OCI-LY7 (cell line): ENCODE results near the gene CARD10. TPM values are rescaled to one million over a fixed set of nuclear protein-coding genes. Genes with fewer than 3 reads are reported as not detected.
A peak's percentile ranks its signal among the peaks of the same experiment; 100 is the strongest.

Experiments used
- BruUV-seq: library from RNA; stranded (reverse); fragments of 400-500 nt; replicated peaks from 2 replicates; lab custom pipeline; 2021; lab: Mats Ljungman, UMichigan
- CTCF ChIA-PET: fragments of 300-600 bp; sonication (Branson Sonifier 250); formaldehyde crosslinking; loops from one replicate; lab custom pipeline; 2022; ENCODE audit warnings: antibody characterized with exemption; ENCODE audit not compliant: unreplicated experiment; lab: Charles Lee
- POLR2A ChIA-PET: fragments of 300-600 bp; sonication (Branson Sonifier 250); formaldehyde crosslinking; loops from one replicate; lab custom pipeline; 2022; ENCODE audit warnings: antibody characterized with exemption; lab: Charles Lee
- DNase-seq: peaks from one replicate; pipeline ENCODE4 v3.0.0-alpha.2; 2015; ENCODE audit warnings: low spot score
- H2AFZ ChIP-seq: fragments of 200-600 bp; sonication (generic), shearing (Covaris generic); 2 replicates; pipeline ENCODE4 v1.6.1; 2014; ENCODE audit warnings: mild to moderate bottlenecking, antibody characterized with exemption, low read length, moderate library complexity
- H3K27ac ChIP-seq: fragments of 200-600 bp; sonication (generic); 2 replicates; pipeline ENCODE4 v1.5.1; 2014; ENCODE audit warnings: mixed run types, low read depth, mild to moderate bottlenecking, moderate library complexity, low read length, inconsistent platforms; ENCODE audit not compliant: poor library complexity, severe bottlenecking
- H3K36me3 ChIP-seq: fragments of 200-600 bp; sonication (generic); 2 replicates; pipeline ENCODE4 v1.6.1; 2014; ENCODE audit warnings: mild to moderate bottlenecking, antibody characterized with exemption, low read length, moderate library complexity, mixed read lengths; ENCODE audit not compliant: insufficient read depth
- H3K4me1 ChIP-seq: fragments of 200-600 bp; sonication (generic); 2 replicates; pipeline ENCODE4 v1.5.1; 2014; ENCODE audit warnings: mild to moderate bottlenecking, low read length; ENCODE audit not compliant: insufficient read depth, poor library complexity, severe bottlenecking
- H3K4me2 ChIP-seq: fragments of 200-600 bp; sonication (generic); 2 replicates; pipeline ENCODE4 v1.6.1; 2014; ENCODE audit warnings: mild to moderate bottlenecking, low read length
- H3K4me3 ChIP-seq: fragments of 200-600 bp; sonication (generic); 2 replicates; pipeline ENCODE4 v1.5.1; 2014; ENCODE audit warnings: mild to moderate bottlenecking, low read depth, low read length; ENCODE audit not compliant: poor library complexity, severe bottlenecking
- H3K79me2 ChIP-seq: fragments of 200-600 bp; sonication (generic); 2 replicates; pipeline ENCODE4 v1.6.1; 2016; ENCODE audit warnings: low read depth, mild to moderate bottlenecking, low read length, moderate library complexity, mixed read lengths; ENCODE audit not compliant: insufficient read depth
- H3K9me2 ChIP-seq: fragments of 200-600 bp; sonication (generic); 2 replicates; pipeline ENCODE4 v1.6.1; 2016; ENCODE audit warnings: mild to moderate bottlenecking, low read length, mixed read lengths; ENCODE audit not compliant: insufficient read depth
- H3K9me3 ChIP-seq: fragments of 200-600 bp; sonication (generic); 2 replicates; pipeline ENCODE4 v1.6.1; 2014; ENCODE audit warnings: mild to moderate bottlenecking, mixed run types, low read length, mixed read lengths
- H4K20me1 ChIP-seq: fragments of 200-600 bp; sonication (generic); 2 replicates; pipeline ENCODE4 v1.6.1; 2014; ENCODE audit warnings: mild to moderate bottlenecking, antibody characterized with exemption, low read length, moderate library complexity, mixed read lengths; ENCODE audit not compliant: insufficient read depth
- EZH2phosphoT487 ChIP-seq: fragments of 200-600 bp; sonication (generic); IDR thresholded peaks from 2 replicates; pipeline ENCODE4 v1.6.1; 2018; ENCODE audit warnings: low read depth, borderline replicate concordance, mild to moderate bottlenecking, mixed run types, antibody characterized with exemption, low read length, moderate library complexity, mixed read lengths
- intact Hi-C: fragments of 100-400 bp; cut with micrococcal nuclease; formaldehyde crosslinking; loops from one replicate; pipeline ENCODE4 v1.10.0; 2022; ENCODE audit not compliant: unreplicated experiment
- total RNA-seq, 2 experiments: library from RNA; depleted of rRNA in 1 of 2; stranded (reverse); fragments of >200 nt in 1 of 2; shearing (Covaris generic) in 1 of 2; gene quantifications; 2 replicates each; pipeline ENCODE4 v1.2.3, GENCODE V29; 2014 to 2022
- TF ChIP-seq, protein P1 (sequence below): fragments of 200-600 bp; sonication (generic); conservative IDR thresholded peaks from 2 replicates; pipeline ENCODE4 v1.5.1; 2014; ENCODE audit warnings: mild to moderate bottlenecking, antibody characterized with exemption, low read length, moderate library complexity, mixed read lengths

The CARD10 gene
- total RNA-seq, 2 experiments from 2014 or later: 2.8 to 4.0 TPM

DNA sequence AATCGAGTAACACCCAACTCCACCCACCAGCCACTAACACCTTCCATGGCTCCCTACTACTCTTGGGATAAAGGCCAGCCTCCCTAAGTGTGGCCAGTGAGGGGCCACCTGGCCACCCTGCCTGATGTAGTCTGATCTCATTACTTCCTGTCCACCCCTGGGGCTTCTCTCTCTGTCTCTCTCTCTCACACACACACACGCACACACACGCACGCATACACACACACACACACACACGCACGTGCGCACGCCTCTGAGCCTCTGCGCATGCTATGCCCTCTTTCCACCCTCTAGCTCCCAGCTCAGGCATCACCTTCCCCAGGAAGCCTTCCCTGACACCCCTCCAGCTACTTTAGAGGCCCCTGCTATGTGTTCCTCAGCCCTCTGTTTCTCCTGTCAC, 37.0 kb downstream of the CARD10 start:
- Histone ChIP-seq H3K4me1 (peaks cover 66% of the 10 kb centered on the region), H4K20me1 (0 out of 2 replicates have a peak, but pooled peaks cover 5% of the 10 kb centered on the region), H3K4me3 (peak overlapping the region; percentile 80), H3K79me2 (peaks cover 67% of the 10 kb centered on the region), H3K27ac (peak overlapping the region; percentile 91), H3K36me3 (peaks cover 73% of the 10 kb centered on the region), H3K4me2 (peak overlapping the region; percentile 77), H3K9me2 (no peaks in the 10 kb centered on the region), H2AFZ (no peak overlapping the region), H3K9me3 (no peaks in the 10 kb centered on the region)
- no peak for TF ChIP-seq EZH2phosphoT487
- TF ChIP-seq, protein P1, sequence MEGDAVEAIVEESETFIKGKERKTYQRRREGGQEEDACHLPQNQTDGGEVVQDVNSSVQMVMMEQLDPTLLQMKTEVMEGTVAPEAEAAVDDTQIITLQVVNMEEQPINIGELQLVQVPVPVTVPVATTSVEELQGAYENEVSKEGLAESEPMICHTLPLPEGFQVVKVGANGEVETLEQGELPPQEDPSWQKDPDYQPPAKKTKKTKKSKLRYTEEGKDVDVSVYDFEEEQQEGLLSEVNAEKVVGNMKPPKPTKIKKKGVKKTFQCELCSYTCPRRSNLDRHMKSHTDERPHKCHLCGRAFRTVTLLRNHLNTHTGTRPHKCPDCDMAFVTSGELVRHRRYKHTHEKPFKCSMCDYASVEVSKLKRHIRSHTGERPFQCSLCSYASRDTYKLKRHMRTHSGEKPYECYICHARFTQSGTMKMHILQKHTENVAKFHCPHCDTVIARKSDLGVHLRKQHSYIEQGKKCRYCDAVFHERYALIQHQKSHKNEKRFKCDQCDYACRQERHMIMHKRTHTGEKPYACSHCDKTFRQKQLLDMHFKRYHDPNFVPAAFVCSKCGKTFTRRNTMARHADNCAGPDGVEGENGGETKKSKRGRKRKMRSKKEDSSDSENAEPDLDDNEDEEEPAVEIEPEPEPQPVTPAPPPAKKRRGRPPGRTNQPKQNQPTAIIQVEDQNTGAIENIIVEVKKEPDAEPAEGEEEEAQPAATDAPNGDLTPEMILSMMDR: no peak
- ChIA-PET POLR2A (interaction anchor here (0.6 kb wide), 1 partner anchor 27 kb away, joined by 3 read pairs; no protein-coding TSS in a partner anchor), CTCF (no interaction called here)
- DNase-seq: no peak
- no TSS peak for BruUV-seq
- intact Hi-C loops: no loop called here

- POLR2A ChIA-PET: interaction anchor here (0.6 kb wide), 1 partner anchor 26 kb away, joined by 3 read pairs; no protein-coding TSS in a partner anchor
- TF ChIP-seq, protein P1: no peak
- no peak for TF ChIP-seq EZH2phosphoT487
- peak overlapping the region; percentile 25 for H3K4me3 ChIP-seq
- peak overlapping the region; percentile 91 for H3K27ac ChIP-seq
- no peak overlapping the region for H2AFZ ChIP-seq
- peaks cover 67% of the 10 kb centered on the region for H3K79me2 ChIP-seq
- H3K36me3 ChIP-seq: peaks cover 78% of the 10 kb centered on the region
- H3K4me1 ChIP-seq: peaks cover 66% of the 10 kb centered on the region
- DNase-seq: no peak
- BruUV-seq: no TSS peak
- H3K9me3 ChIP-seq: no peaks in the 10 kb centered on the region
- no peaks in the 10 kb centered on the region for H3K9me2 ChIP-seq
- peak overlapping the region; percentile 77 for H3K4me2 ChIP-seq
- CTCF ChIA-PET: no interaction called here
- intact Hi-C loops: no loop called here
- 0 out of 2 replicates have a peak, but pooled peaks cover 5% of the 10 kb centered on the region for H4K20me1 ChIP-seq
These were observed 37.8 kb downstream of the CARD10 start for GRCh38 chr22:37481347-37481907.
